GM21515 (cell line): Measurements from ENCODE around the gene ADAMTS13.

ENCODE experiments used
- ATAC-seq: cut with Tn5 transposase; IDR thresholded peaks from one replicate; pipeline ENCODE4 v1.9.1; 2021; ENCODE audit not compliant: unreplicated experiment

Gene ADAMTS13

DNA sequence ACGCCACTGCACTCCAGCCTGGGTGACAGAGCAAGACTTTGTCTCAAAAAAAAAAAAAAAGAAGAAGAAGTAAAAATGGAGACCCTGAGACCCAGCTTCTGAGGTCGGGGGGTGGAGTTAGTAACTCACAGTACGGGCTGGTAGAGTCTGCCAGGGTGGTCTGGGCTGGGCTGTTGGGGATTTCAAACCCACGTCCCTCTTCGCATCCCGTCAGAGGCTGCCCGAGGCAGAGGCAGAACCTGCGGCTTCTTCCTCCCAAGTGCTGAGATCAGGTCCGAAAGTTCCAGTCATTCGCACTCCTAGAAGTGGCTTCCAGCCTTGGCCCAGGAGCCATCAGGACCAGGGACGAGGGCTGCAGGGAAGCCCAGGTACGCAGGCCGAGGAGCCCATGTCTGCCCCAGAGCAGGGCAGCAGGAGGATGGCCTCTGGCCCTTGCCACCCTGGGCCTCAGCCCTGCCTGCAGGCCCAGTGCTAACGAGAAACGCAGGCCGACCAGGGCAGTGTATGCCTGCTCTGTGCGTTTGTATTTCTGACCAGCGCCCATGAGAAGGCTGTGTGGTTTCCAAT, 66.6 kb downstream of the ADAMTS13 start:
- no peak for ATAC-seq

DNA sequence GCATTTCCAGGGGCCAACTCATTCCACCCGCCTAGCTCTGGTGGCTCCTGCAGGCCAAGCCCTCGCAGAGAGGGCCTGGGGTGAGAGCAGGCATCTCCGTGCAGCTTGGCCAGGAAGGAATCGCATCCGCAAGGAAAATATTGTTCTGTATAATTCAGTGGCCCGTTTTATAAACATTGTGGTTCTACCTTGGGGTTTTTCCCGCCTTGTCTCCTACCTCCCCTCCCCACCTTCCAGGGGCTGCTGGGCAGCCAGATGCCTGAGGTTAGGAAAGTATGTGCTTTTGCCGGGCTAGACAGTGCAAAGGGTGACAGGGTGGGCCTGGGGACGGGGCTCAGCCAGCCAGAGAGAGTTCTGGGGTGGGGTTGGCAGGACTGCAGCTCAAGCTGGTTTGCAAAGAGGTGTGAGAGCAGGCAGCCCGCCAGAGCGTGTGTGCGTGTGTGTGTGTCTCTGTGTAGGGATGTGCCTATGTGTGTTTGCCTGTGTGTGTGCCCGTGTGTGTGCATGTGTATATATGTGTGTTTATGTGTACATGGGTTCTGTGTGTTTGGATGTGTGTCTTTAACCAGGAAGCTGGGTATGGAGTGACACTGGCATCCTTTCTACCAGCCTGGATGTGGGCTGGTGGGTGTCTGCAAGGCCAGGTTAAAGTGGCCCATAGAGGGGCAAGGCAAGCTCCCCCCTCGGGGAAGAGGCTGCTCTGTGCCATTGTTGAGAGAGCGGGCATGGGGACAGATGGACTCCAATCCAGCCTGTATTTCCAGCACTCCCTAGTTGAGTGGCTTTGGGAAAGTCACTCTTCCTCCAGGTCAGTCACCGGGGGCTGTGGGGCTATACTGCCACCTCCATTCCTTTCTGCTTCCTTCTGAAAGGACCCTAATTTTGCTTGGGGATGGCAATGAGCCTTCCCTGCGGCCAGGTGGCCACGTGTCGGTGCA, 67.4 kb downstream of the ADAMTS13 start:
- no peak for ATAC-seq

DNA sequence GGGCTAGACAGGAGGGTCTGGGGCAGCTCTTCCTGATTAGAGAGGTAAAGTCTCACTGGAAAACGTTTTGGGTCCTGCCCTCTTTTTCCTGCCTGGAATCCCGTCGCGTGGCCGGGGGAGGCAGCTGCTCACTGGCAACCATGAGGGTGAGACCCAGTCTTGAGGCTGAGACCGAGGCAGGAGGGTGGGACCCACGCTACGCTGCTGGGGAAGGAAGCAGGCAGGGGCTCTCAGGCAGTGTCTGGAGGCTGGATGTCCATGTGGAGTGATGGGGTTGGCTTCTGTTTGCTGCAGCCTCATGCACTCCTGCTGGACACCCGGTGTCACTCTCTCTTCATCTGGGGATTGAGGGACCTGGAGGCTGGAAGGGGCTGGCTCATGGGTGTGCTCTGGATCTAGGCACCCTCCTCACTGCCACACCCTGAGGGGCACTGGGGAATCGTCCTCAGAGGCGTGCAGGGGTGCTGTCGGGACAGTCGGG, 68.1 kb downstream of the ADAMTS13 start:
- no peak for ATAC-seq

DNA sequence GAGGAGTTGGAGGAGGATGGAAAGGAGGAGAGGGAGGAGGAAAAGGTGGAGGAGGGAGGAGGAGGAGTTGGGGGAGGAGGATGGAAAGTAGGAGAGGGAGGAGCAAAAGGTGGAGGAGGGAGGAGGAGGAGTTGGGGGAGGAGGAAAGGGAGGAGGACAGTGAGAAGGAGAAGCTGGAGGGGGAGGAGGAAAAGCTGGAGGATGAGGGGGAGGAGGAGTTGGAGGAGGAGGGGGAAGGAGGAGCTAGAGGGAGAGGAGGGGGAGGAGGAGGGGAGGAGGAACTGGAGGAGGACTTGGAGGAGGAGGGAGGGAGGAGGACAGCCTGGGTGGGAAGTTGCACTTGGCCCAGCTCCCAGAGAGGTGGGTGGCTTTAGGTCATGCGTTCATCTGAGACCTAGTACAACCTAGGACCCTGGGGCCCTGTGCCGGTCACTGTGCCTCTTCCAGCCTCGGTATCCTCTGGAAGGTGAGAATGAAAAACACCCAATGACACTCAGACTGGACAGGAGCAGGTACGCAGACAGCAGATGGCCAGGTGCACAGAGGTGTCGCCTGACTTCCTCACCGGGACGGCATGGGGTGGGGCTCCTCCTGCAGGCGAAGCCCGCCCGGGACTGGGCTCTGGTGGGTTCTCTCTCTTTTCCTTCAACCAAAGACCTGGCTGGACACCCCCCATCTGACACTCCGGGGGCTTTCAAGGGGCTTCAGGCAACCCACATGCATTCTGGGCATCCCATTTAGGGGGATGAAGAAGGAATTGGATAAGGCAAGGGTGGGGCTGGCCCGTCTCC, 68.9 kb downstream of the ADAMTS13 start:
- no peak for ATAC-seq

DNA sequence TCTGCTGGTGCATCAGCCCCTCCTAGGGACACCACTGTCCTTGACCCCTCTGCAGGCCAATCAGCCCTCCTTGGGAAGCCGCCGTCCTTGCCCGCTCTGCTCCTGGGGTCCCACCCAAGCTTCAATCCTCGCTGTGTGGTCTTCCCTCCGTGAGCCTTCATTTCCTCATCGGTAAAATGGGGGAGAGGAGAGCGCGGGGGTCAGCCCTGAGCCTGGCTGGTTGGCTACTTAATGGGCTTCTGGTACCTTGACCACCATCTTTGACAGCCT, 69.4 kb downstream of the ADAMTS13 start:
- ATAC-seq: no peak

DNA sequence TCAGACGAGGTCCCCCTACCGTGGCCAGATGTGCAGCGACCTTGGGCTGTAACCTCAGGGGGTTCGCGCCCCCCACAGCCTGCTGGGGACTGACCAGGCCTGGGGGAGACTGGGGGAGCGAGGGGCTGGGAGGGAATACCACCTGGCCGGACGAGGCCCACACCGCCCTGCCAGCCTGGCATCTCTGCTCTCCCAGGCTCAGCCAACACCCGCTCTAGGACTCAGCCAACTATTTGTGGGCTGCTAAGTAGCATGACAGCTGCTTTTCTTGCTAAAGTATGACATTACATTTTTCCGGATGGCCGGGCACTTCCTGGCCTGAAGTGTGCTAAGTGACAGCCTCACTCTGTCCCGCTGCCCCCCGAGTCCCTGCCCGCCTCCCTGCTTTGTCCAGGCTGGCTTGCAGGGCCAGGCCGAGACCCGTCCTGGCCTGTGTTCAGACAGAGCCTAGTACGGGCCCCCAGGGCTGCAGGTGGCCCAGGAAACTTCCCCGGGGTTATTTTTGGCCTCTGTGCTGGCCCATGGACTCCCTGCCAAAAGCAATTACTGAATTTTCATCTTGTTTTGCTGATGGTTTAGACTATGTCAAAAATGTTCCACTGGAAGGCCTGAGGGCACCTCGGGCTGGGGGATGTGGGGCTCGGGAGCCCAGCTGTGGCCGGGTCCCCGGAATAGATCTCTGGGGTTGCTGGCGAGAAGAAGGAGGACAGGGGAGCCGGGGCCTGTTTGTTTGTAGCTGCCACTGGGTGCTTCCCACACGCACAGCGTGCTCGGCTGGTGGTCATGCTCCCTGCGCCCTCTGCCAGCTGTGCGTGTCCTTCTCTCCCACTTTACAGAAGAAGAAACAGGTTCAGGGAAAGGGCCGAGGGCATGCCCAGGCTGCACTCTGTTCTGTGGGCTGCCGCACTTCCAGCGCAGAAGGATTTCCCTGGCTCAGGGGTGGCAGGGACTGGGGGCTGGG, 70.2 kb downstream of the ADAMTS13 start:
- ATAC-seq: no peak

DNA sequence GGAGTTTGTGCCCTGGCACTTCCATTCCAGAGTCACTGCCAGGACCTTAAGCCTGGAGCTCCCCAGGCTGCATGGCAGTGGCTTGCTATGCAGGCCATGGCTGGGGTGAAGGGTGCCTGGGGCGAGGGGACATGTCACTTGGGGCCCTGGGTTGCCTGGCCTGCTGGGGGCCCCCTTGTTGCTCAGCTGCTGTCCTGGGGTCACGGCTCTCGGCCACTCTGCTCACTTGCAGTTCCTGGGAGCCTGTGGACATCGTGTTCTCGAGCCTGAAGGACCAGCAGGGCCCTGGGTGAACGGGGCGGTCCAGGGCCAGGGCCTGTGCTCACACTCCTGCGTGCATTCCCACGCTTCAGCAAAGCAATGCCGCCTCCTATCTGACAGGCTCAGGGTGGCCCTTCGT, 71.3 kb downstream of the ADAMTS13 start:
- ATAC-seq: no peak

DNA sequence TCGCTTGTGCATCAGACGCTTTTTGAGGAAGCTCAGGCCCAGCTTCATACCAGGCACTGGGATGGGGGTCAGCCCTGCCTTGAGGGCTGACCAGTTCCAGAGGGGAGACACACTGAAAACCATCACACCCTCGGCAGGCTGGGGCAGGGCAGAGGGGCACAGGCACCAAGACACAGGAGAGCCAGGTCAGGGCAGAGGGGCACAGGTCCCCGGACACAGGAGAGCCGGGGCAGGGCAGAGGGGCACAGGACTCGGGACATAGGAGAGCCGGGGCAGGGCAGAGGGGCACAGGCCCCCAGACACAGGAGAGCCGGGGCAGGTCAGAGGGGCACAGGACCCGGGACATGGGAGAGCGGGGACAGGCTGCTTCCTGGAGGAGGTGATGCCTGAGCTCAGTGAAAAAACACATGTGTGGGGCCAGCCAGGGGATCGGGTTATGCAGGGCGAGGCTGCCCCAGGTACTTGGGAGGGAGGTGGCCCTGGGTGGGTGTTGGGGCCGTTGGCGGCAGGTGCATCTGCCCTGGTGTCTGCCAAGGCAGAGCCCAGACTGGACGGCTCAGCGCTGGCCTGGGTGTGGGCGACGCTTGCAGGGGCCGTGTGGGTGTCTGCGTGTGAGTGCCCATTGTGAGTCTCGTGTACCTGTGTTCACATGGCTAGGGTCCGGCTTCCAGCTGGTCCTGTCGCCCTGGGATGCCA, 71.8 kb downstream of the ADAMTS13 start:
- no peak for ATAC-seq

DNA sequence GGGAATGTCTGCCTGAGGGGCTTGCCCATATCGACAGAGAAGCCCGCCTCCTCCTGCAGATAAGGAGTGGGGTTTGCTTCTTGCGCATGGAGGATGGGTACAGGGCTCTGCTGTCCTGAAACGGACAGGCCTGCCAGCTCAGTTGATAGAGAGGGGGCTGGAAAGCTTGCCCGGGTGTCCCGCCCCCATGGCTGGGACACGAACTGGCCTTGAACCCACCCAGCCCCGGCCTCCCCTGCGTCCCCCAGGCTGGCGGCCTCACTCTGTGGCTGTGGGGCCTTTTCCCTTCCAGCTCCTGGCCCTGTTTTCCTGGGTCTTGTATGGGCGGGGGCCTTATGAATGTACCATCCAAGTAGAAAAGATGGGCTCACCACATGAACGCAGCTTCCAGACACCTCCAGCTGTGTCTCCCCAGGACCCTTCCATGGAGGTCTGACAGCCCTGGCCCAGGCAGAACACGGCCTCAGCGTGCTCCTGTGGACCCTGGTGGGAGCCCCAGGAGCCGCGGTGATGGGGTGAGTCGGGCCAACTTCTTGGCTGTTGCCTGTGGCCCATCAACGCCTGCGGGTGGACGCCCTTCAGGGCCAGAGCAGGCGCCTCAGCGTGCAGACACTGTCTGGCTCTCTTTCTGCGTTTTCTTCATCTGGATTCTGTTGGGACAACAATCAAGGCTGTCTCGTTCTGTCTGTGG, 72.6 kb downstream of the ADAMTS13 start:
- ATAC-seq: no peak

DNA sequence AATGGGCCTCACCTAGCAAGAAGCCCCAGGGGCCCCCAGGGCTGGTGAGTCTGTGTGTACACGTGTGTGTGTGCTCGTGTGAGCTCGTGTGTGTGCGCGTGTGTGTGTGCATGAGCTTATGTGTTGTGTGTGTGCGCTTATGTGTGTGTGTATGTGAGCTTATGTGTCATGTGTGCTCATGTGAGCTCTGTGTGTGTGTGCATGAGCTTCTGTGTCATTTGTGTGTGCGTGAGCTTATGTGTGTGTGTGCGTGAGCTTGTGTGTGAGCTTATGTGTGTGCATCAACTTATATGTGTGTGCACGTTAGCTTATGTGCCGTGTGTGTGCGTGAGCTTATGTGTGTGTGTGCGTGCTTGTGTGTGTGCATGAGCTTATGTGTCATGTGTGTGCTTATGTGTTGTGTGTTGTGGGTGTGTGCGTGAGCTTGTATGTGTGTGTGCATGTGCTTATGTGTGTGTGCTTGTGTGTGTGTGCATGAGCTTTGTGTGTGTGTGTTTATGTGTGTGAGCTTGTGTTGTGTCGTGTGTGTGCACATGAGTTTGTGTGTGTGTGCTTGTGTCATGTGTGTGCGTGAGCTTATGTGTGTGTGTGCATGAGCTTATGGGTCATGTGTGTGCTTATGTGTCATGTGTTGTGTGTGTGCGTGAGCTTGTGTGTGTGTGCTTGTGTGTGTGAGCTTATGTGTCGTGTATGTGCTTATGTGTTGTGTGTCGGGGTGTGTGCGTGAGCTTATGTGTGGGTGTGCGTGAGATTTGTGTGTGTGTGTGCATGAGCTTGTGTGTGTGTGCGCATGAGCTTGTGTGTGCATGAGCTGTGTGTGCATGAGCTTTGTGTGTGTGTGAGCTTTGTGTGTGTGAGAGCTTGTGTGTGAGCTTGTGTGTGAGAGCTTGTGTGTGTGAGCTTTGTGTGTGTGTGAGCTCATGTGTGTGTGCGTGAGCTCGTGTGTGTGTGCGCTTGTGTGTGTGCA, 73.4 kb downstream of the ADAMTS13 start:
- ATAC-seq: no peak

DNA sequence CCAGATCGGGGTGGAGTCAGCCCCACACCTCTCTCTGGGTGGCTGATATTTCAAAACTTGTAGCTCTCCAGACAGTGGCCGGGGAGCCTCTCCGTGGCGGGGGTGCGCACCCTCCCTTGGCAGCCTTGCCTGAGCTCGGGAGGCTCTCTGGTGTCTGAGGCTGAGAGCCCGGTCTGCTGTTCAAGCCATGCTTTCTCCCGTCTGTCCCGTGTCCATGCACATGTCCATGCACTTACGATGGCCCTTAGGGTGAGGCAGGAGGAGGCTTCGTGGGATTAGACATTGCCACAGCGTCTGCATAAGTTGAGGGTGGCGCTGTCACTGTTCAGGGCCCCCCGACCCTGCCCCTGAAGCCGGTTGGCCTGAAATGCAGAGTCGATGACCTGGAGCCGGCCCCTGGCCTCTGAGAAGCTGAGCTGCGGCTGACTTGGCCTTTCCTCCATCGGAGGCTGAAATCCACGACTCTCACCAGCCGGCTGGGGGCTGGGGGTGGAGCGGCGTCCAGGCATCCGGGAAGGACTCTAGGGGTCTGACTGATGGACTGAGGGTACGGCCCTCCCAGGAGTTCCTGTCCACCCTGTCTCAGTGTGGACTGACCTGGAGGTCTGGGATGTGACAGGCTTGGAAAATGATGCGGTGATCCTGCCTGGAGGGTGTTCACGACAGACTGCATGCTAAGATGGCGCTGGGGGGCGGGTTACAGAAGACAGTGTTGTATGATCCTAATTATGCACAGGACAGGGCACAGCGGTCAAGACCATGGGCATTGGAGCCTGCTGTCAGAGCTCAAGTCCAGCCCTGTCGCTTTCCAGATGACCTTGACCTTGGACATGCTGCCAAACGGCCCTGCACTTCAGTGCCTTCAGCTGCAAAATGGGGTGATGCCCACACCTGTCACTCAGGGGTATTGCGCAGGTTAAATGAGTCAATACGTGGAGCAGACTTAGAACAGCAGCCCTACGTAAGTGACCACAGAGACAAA, 75.0 kb downstream of the ADAMTS13 start:
- ATAC-seq: no peak

DNA sequence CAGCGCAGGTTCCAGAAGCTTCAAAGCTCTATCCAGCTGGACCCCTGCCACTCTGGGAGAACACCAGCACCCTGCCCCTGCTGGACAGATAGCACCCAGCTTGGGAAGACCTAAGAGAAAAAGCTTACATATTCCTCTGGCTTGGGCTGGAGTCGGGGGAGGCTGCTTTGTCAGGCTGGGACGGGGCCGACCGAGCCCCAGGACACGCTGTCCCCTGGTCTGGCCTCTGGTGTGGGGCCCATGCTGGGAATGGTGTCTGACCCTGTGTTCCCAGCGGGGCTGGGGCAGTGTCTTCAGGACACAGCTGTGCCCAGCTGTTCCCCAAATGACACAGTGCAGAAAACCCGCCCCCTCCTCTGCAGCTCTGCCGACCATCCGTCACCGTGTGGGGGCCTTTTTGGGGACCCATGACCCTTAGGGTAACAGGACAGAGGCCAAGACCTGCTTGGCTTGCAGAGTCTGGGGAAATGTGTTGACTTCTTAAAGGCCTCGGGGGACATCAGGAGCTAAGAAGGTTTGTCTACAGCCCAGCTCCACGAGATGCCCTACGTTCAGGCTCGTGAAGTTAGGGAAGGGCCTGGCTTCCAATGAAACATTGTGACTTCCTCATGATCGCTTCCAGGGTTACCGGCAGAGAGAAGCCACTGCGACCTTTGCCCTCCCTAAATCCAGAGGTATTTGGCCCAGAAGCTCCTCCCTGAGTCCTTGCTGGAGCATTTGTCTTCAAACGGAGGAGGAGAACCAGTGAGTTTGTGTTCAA, 77.1 kb downstream of the ADAMTS13 start:
- ATAC-seq: no peak

DNA sequence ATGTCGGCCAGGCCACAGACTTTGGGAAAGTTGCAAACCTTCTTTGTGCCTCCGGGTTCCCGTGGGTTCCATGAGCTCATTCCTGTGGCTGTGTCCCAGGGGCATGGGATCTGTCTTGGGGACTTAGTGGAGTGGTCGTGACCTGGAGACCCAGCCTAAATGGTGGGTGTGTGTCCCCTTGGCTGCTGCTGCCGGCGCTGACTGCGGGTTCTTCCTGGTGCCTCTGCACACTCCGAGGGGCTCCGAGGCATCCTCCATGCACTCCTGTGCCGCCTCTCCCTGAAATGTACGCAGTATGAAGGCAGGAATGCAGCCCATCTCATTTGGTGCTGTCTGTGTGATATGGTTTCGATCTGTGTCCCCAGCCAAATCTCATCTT, 77.7 kb downstream of the ADAMTS13 start:
- no peak for ATAC-seq

DNA sequence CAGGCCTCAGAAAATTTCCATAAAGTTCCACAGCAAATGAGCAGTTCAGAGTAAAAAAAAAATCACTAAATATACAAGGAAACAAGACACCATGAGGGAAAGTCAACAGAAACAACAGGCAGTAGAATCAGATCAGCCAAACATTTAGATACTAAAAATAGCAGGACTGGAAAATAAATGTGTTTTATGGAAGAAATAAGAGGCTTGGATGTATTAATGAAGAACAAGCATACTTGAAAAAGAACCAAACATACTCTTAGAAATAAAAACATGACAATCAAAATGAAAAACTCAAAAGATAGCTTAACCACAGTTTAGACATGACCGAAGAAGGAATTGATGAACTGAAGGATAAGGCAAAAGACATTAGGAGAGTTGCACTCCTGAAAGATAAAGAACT, 79.9 kb downstream of the ADAMTS13 start:
- ATAC-seq: no peak

DNA sequence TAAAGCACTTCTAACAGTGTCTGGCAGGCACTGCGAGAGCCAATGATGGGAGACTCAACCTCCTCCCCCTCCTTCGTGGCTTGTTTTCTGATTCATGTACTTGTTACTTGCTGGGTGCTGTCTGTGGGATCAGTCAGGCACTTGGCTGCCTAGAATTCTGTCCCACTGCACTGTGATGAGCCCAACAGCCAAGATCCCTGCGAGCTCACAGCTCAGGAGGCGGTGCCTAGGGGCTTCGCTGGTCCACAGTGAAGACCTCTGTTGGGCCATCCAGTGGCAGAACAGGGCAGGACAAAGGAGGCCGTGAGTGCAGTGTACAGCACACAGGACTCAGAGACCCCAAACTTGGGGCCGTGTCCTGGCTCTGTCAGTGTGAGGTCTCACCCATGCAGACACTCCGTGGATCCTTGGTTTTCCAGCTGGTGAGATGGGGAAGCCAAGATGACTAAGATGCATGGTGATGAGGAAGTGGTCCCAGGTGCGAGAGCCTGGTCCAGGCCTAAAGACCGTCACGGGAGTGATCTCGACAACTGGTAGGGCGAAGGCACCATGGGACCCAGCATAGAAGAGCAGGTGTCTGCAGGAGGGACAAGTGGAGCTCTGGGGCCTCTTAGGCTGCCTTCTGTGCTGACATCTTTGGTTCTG, 83.1 kb downstream of the ADAMTS13 start:
- ATAC-seq: no peak
